Measurements from ENCODE around the gene AQP4. TPM values are rescaled to one million over a fixed set of nuclear protein-coding genes. Genes with fewer than 3 reads are reported as not detected.

Gene AQP4
- total RNA-seq, 1 donor from 2014 or later: 0.49 TPM

DNA sequence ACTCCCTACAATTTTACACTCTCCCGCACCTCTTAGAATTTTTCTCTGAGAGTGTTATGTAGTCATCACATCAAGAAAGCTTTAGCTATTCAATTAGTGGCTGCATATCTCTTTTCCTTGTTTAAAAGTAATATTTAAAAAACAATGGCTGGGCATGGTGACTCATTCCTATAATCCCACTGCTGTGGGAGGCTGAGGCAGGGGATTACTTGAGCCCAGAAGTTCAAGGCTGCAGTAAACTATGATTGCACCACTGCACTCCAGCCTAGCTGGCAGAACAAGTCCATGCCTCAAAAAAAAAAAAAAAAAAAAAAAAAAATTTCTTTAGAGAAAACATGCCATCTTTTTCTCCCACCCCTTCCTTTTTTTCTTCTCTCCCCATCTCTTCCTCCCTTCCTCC lies 44.3 kb downstream of the AQP4 start:
- intact Hi-C loops (cut with DNase I): no loop called here
- Histone ChIP-seq H3K9me3 (peaks cover 6% of the 10 kb centered on the region), H3K27ac (no peak overlapping the region), H3K27me3 (no peaks in the 10 kb centered on the region), H3K36me3 (no peaks in the 10 kb centered on the region), H3K4me1 (no peaks in the 10 kb centered on the region), H3K4me3 (no peak overlapping the region)
- TF ChIP-seq POLR2A (IDR thresholded peaks at IDR 0.05) (no peak), POLR2AphosphoS5 (IDR thresholded peaks at IDR 0.05; ENCODE audit: insufficient read depth in 1 of 2, low read depth in 1 of 2) (no peak)
- TF ChIP-seq, protein P1, sequence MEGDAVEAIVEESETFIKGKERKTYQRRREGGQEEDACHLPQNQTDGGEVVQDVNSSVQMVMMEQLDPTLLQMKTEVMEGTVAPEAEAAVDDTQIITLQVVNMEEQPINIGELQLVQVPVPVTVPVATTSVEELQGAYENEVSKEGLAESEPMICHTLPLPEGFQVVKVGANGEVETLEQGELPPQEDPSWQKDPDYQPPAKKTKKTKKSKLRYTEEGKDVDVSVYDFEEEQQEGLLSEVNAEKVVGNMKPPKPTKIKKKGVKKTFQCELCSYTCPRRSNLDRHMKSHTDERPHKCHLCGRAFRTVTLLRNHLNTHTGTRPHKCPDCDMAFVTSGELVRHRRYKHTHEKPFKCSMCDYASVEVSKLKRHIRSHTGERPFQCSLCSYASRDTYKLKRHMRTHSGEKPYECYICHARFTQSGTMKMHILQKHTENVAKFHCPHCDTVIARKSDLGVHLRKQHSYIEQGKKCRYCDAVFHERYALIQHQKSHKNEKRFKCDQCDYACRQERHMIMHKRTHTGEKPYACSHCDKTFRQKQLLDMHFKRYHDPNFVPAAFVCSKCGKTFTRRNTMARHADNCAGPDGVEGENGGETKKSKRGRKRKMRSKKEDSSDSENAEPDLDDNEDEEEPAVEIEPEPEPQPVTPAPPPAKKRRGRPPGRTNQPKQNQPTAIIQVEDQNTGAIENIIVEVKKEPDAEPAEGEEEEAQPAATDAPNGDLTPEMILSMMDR (IDR thresholded peaks at IDR 0.05): no peak
- no peak for DNase-seq (ENCODE audit: extremely low spot score in 2 of 2)

DNA sequence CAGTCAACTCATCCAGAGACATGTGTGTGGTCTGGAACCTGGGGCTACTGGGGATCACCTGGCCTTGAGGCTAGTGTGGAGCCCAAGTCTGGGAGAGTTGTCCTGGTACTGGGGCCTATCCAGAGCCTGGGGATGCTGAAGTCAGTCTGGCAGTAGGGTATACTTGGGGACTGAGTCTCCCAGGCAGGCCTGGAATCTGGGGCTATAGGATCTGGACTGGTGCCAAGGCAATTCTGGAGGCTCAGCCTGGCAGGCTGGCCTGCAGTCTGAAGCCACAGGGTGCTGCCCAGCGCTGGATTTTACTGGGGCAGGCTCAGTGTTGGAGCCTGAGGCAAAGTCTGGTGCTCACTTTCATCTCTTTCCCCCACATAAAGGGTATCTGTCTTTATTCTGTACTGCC lies 46.5 kb downstream of the AQP4 start:
- intact Hi-C loops (cut with DNase I): no loop called here
- H3K27me3 ChIP-seq: no peaks in the 10 kb centered on the region
- peaks cover 6% of the 10 kb centered on the region for H3K9me3 ChIP-seq
- no peaks in the 10 kb centered on the region for H3K4me1 ChIP-seq
- no peak overlapping the region for H3K27ac ChIP-seq
- H3K36me3 ChIP-seq: no peaks in the 10 kb centered on the region
- no peak for TF ChIP-seq POLR2AphosphoS5 (IDR thresholded peaks at IDR 0.05; ENCODE audit: insufficient read depth in 1 of 2, low read depth in 1 of 2)
- TF ChIP-seq, protein P1 (IDR thresholded peaks at IDR 0.05): no peak
- TF ChIP-seq POLR2A (IDR thresholded peaks at IDR 0.05): no peak
- H3K4me3 ChIP-seq: no peak overlapping the region
- DNase-seq (ENCODE audit: extremely low spot score in 2 of 2): no peak

DNA sequence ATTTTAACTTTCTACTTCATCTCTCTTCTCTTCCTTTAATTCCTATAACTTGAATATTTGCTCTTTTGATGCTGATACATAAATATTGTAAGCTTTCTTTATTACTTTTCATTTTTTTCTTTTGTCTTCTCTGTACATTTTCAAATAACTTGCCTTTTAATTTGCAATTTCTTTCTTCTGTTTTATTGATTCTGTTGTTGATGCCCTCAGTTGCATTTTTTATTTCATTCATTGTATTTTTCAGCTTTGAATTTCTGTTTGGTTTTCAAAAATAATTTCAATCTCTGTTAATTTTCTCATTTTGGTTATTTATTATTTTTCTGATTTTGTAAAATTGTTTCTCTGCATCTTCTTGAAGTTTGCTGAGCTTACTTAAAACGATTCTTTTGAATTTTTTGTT lies 47.0 kb downstream of the AQP4 start:
- H3K27ac ChIP-seq: no peak overlapping the region
- H3K27me3 ChIP-seq: no peaks in the 10 kb centered on the region
- H3K4me1 ChIP-seq: no peaks in the 10 kb centered on the region
- H3K36me3 ChIP-seq: no peaks in the 10 kb centered on the region
- peaks cover 6% of the 10 kb centered on the region for H3K9me3 ChIP-seq
- H3K4me3 ChIP-seq: no peak overlapping the region
- intact Hi-C loops (cut with DNase I): no loop called here
- no peak for DNase-seq (ENCODE audit: extremely low spot score in 2 of 2)
- TF ChIP-seq POLR2AphosphoS5 (IDR thresholded peaks at IDR 0.05; ENCODE audit: insufficient read depth in 1 of 2, low read depth in 1 of 2) (no peak), POLR2A (IDR thresholded peaks at IDR 0.05) (no peak)
- TF ChIP-seq, protein P1 (IDR thresholded peaks at IDR 0.05): no peak

DNA sequence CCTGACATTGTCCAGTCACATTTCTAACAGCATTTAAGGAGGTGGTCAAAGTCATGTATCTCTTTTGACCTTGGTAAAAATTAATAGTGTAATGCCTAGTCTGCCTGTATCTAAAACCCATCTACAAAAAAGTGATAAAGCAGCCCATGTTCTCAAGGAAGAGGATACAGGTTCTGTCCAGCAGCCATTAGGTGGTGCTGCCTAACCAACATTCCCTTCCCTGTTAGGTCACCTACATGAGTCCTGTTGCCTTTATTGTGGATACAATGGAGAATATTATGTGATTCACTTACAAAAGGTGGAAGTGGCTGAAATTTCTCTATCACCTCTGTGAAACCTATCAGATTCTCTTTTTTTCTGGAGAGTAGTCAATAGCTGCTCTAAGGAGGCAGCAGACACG lies 52.5 kb downstream of the AQP4 start:
- Histone ChIP-seq H3K27ac (no peak overlapping the region), H3K36me3 (no peaks in the 10 kb centered on the region), H3K9me3 (peaks cover 3% of the 10 kb centered on the region), H3K4me3 (no peak overlapping the region), H3K4me1 (no peaks in the 10 kb centered on the region), H3K27me3 (no peaks in the 10 kb centered on the region)
- intact Hi-C loops (cut with DNase I): no loop called here
- no peak for DNase-seq (ENCODE audit: extremely low spot score in 2 of 2)
- TF ChIP-seq POLR2A (IDR thresholded peaks at IDR 0.05) (no peak), POLR2AphosphoS5 (IDR thresholded peaks at IDR 0.05; ENCODE audit: insufficient read depth in 1 of 2, low read depth in 1 of 2) (no peak)
- TF ChIP-seq, protein P1 (IDR thresholded peaks at IDR 0.05): peak in 1 of 3 experiments; percentile 43

DNA sequence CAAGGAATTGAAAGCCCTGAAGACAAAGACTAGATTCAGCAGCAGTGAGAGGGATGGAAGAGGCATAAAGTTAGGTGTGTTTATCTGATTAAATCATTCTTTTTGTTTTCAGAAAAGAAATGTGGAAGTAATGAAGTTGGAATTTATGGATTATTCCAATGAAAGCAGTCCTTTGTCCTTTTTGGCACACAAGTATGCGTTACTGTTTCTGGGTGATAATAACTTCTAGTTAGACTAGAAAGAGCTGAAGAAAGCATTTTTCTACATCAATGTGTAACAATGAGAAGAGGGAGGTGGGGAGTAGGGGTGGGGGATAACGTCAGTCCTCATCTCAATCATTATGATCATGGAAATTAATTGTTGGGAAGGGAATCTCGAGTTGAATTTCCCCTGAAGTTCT lies 53.0 kb downstream of the AQP4 start:
- no peak for TF ChIP-seq POLR2AphosphoS5 (IDR thresholded peaks at IDR 0.05; ENCODE audit: insufficient read depth in 1 of 2, low read depth in 1 of 2)
- TF ChIP-seq, protein P1 (IDR thresholded peaks at IDR 0.05): no peak
- TF ChIP-seq POLR2A (IDR thresholded peaks at IDR 0.05): no peak
- H3K9me3 ChIP-seq: no peaks in the 10 kb centered on the region
- H3K4me3 ChIP-seq: no peak overlapping the region
- H3K4me1 ChIP-seq: no peaks in the 10 kb centered on the region
- no peak overlapping the region for H3K27ac ChIP-seq
- no peaks in the 10 kb centered on the region for H3K36me3 ChIP-seq
- DNase-seq (ENCODE audit: extremely low spot score in 2 of 2): no peak
- intact Hi-C loops (cut with DNase I): no loop called here
- H3K27me3 ChIP-seq: no peaks in the 10 kb centered on the region
